HEK293 (cell line): Measurements from ENCODE around the gene SYS1.

Experiments
- KLF10 ChIP-seq: fragments of 450-650 bp; IDR thresholded peaks from 2 replicates; pipeline ENCODE4 v1.5.1; 2018; ENCODE audit warnings: missing biosample characterization, mild to moderate bottlenecking, missing genetic modification characterization
- MYNN ChIP-seq: fragments of 450-650 bp; formaldehyde crosslinking; IDR thresholded peaks from 2 replicates; pipeline ENCODE4 v1.5.1; 2016; ENCODE audit warnings: missing biosample characterization, missing genetic modification characterization, borderline replicate concordance
- MZF1 ChIP-seq: fragments of 450-650 bp; formaldehyde crosslinking; IDR thresholded peaks from 2 replicates; pipeline ENCODE4 v1.5.1; 2017; ENCODE audit warnings: missing biosample characterization, missing genetic modification characterization, borderline replicate concordance
- REPIN1 ChIP-seq: fragments of 450-650 bp; formaldehyde crosslinking; IDR thresholded peaks from 2 replicates; pipeline ENCODE4 v1.5.1; 2017; ENCODE audit warnings: missing biosample characterization, missing genetic modification characterization, low read depth
- WT1 ChIP-seq: fragments of 450-650 bp; formaldehyde crosslinking; IDR thresholded peaks from 2 replicates; pipeline ENCODE4 v1.5.1; 2016; ENCODE audit warnings: missing biosample characterization, missing genetic modification characterization
- ZBTB21 ChIP-seq: fragments of 450-650 bp; formaldehyde crosslinking; IDR thresholded peaks from 2 replicates; pipeline ENCODE4 v1.5.1; 2017; ENCODE audit warnings: missing biosample characterization, missing genetic modification characterization
- ZBTB44 ChIP-seq: fragments of 450-650 bp; IDR thresholded peaks from 2 replicates; pipeline ENCODE4 v1.5.1; 2018; ENCODE audit warnings: missing biosample characterization, mild to moderate bottlenecking, missing genetic modification characterization
- ZBTB7A ChIP-seq: fragments of 450-650 bp; formaldehyde crosslinking; IDR thresholded peaks from 2 replicates; pipeline ENCODE4 v1.5.1; 2016; ENCODE audit warnings: low read depth, missing biosample characterization, missing genetic modification characterization
- ZFP3 ChIP-seq: fragments of 450-650 bp; formaldehyde crosslinking; IDR thresholded peaks from 2 replicates; pipeline ENCODE4 v1.5.1; 2016; ENCODE audit warnings: low read depth, missing biosample characterization, missing genetic modification characterization
- ZNF175 ChIP-seq: fragments of 450-650 bp; formaldehyde crosslinking; IDR thresholded peaks from 2 replicates; pipeline ENCODE4 v1.5.1; 2016; ENCODE audit warnings: missing biosample characterization, missing genetic modification characterization
- ZNF184 ChIP-seq: fragments of 450-650 bp; IDR thresholded peaks from 2 replicates; pipeline ENCODE4 v1.5.1; 2018; ENCODE audit warnings: missing biosample characterization, mild to moderate bottlenecking, missing genetic modification characterization
- ZNF2 ChIP-seq: fragments of 450-650 bp; formaldehyde crosslinking; IDR thresholded peaks from 2 replicates; pipeline ENCODE4 v1.5.1; 2016; ENCODE audit warnings: missing biosample characterization, missing genetic modification characterization
- ZNF202 ChIP-seq: fragments of 450-650 bp; formaldehyde crosslinking; IDR thresholded peaks from 2 replicates; pipeline ENCODE4 v1.5.1; 2016; ENCODE audit warnings: missing biosample characterization, missing genetic modification characterization, borderline replicate concordance
- ZNF239 ChIP-seq: fragments of 450-650 bp; formaldehyde crosslinking; IDR thresholded peaks from 2 replicates; pipeline ENCODE4 v1.5.1; 2016; ENCODE audit warnings: missing biosample characterization, missing genetic modification characterization
- ZNF274 ChIP-seq, 2 experiments: fragments of 200-500 bp in 1 of 2; fragments of 450-650 bp in 1 of 2; sonication (Bioruptor generic) in 1 of 2; formaldehyde crosslinking in 1 of 2; IDR thresholded peaks; 2 replicates each; pipeline versions ENCODE4 v1.5.1 to v1.6.1; 2014 to 2016; ENCODE audit warnings: borderline replicate concordance in 1 of 2, inconsistent platforms in 1 of 2, low read length in 1 of 2, missing biosample characterization in 1 of 2, missing genetic modification characterization in 1 of 2
- ZNF292 ChIP-seq: fragments of 450-650 bp; formaldehyde crosslinking; IDR thresholded peaks from 2 replicates; pipeline ENCODE4 v1.5.1; 2016; ENCODE audit warnings: low read depth, missing biosample characterization, missing genetic modification characterization, borderline replicate concordance
- ZNF571 ChIP-seq: fragments of 450-650 bp; formaldehyde crosslinking; IDR thresholded peaks from 2 replicates; pipeline ENCODE4 v1.5.0; 2017; ENCODE audit warnings: missing biosample characterization, missing genetic modification characterization
- ZNF580 ChIP-seq: fragments of 450-650 bp; formaldehyde crosslinking; IDR thresholded peaks from 2 replicates; pipeline ENCODE4 v1.5.1; 2016; ENCODE audit warnings: missing biosample characterization, missing genetic modification characterization
- ZNF629 ChIP-seq: fragments of 450-650 bp; formaldehyde crosslinking; IDR thresholded peaks from 2 replicates; pipeline ENCODE4 v1.5.1; 2017; ENCODE audit warnings: missing biosample characterization, missing genetic modification characterization
- ZNF701 ChIP-seq: fragments of 450-650 bp; formaldehyde crosslinking; IDR thresholded peaks from 2 replicates; pipeline ENCODE4 v1.5.1; 2016; ENCODE audit warnings: missing biosample characterization, missing genetic modification characterization
- ZNF707 ChIP-seq: fragments of 450-650 bp; formaldehyde crosslinking; IDR thresholded peaks from 2 replicates; pipeline ENCODE4 v1.5.1; 2016; ENCODE audit warnings: missing biosample characterization, missing genetic modification characterization
- ZNF792 ChIP-seq: fragments of 450-650 bp; formaldehyde crosslinking; IDR thresholded peaks from 2 replicates; pipeline ENCODE4 v1.5.1; 2016; ENCODE audit warnings: missing biosample characterization, missing genetic modification characterization
- ZNF830 ChIP-seq: fragments of 450-650 bp; IDR thresholded peaks from 2 replicates; pipeline ENCODE4 v1.5.0; 2018; ENCODE audit warnings: missing biosample characterization, missing genetic modification characterization, low read depth, mild to moderate bottlenecking, moderate library complexity
- ZSCAN4 ChIP-seq: fragments of 450-650 bp; formaldehyde crosslinking; IDR thresholded peaks from 2 replicates; pipeline ENCODE4 v1.5.1; 2017; ENCODE audit warnings: missing biosample characterization, missing genetic modification characterization
- TF ChIP-seq, protein P1 (sequence below): fragments of 450-650 bp; formaldehyde crosslinking; IDR thresholded peaks from 2 replicates; pipeline ENCODE4 v1.5.1; 2016; ENCODE audit warnings: missing biosample characterization, missing genetic modification characterization, borderline replicate concordance
- TF ChIP-seq, protein P2 (sequence below): fragments of 450-650 bp; formaldehyde crosslinking; conservative IDR thresholded peaks from 2 replicates; pipeline ENCODE4 v1.5.1; 2016; ENCODE audit warnings: low read depth, missing biosample characterization, missing genetic modification characterization
- TF ChIP-seq, protein P3 (sequence below): fragments of 450-650 bp; formaldehyde crosslinking; IDR thresholded peaks from 2 replicates; pipeline ENCODE4 v1.5.1; 2016; ENCODE audit warnings: missing biosample characterization, missing genetic modification characterization

Gene SYS1

GRCh38 chr20:45341939-45342854 is 20.8 kb upstream of the SYS1 start (continued):
- TF ChIP-seq ZNF707, result no peak
- TF ChIP-seq, protein P1, sequence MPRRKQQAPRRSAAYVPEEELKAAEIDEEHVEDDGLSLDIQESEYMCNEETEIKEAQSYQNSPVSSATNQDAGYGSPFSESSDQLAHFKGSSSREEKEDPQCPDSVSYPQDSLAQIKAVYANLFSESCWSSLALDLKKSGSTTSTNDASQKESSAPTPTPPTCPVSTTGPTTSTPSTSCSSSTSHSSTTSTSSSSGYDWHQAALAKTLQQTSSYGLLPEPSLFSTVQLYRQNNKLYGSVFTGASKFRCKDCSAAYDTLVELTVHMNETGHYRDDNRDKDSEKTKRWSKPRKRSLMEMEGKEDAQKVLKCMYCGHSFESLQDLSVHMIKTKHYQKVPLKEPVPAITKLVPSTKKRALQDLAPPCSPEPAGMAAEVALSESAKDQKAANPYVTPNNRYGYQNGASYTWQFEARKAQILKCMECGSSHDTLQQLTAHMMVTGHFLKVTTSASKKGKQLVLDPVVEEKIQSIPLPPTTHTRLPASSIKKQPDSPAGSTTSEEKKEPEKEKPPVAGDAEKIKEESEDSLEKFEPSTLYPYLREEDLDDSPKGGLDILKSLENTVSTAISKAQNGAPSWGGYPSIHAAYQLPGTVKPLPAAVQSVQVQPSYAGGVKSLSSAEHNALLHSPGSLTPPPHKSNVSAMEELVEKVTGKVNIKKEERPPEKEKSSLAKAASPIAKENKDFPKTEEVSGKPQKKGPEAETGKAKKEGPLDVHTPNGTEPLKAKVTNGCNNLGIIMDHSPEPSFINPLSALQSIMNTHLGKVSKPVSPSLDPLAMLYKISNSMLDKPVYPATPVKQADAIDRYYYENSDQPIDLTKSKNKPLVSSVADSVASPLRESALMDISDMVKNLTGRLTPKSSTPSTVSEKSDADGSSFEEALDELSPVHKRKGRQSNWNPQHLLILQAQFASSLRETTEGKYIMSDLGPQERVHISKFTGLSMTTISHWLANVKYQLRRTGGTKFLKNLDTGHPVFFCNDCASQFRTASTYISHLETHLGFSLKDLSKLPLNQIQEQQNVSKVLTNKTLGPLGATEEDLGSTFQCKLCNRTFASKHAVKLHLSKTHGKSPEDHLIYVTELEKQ, result no peak
- TF ChIP-seq ZNF274 (IDR thresholded peaks at IDR 0.05; ENCODE audit: low read length), result no peak
- TF ChIP-seq ZNF274 (tag by site-specific recombination; IDR thresholded peaks at IDR 0.05; ENCODE audit: borderline replicate concordance), result no peak
- no peak for TF ChIP-seq ZNF571 (tag by site-specific recombination)
- no peak for TF ChIP-seq MYNN
- no peak for TF ChIP-seq ZNF580
- TF ChIP-seq ZFP3 (tag by site-specific recombination), result no peak
- no peak for TF ChIP-seq KLF10 (tag by site-specific recombination)
- TF ChIP-seq ZNF629 (tag by site-specific recombination), result peak; percentile 45; the same call in 1 of the 2 replicates
- no peak for TF ChIP-seq ZSCAN4 (tag by site-specific recombination)
- no peak for TF ChIP-seq ZNF292 (tag by site-specific recombination)
- no peak for TF ChIP-seq ZNF830 (tag by site-specific recombination)
- TF ChIP-seq ZNF701 (tag by site-specific recombination), result no peak
- TF ChIP-seq ZNF202, result no peak
- TF ChIP-seq, protein P2, sequence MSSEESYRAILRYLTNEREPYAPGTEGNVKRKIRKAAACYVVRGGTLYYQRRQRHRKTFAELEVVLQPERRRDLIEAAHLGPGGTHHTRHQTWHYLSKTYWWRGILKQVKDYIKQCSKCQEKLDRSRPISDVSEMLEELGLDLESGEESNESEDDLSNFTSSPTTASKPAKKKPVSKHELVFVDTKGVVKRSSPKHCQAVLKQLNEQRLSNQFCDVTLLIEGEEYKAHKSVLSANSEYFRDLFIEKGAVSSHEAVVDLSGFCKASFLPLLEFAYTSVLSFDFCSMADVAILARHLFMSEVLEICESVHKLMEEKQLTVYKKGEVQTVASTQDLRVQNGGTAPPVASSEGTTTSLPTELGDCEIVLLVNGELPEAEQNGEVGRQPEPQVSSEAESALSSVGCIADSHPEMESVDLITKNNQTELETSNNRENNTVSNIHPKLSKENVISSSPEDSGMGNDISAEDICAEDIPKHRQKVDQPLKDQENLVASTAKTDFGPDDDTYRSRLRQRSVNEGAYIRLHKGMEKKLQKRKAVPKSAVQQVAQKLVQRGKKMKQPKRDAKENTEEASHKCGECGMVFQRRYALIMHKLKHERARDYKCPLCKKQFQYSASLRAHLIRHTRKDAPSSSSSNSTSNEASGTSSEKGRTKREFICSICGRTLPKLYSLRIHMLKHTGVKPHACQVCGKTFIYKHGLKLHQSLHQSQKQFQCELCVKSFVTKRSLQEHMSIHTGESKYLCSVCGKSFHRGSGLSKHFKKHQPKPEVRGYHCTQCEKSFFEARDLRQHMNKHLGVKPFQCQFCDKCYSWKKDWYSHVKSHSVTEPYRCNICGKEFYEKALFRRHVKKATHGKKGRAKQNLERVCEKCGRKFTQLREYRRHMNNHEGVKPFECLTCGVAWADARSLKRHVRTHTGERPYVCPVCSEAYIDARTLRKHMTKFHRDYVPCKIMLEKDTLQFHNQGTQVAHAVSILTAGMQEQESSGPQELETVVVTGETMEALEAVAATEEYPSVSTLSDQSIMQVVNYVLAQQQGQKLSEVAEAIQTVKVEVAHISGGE (tag by site-specific recombination), result no peak
- no peak for TF ChIP-seq REPIN1
- TF ChIP-seq, protein P3, sequence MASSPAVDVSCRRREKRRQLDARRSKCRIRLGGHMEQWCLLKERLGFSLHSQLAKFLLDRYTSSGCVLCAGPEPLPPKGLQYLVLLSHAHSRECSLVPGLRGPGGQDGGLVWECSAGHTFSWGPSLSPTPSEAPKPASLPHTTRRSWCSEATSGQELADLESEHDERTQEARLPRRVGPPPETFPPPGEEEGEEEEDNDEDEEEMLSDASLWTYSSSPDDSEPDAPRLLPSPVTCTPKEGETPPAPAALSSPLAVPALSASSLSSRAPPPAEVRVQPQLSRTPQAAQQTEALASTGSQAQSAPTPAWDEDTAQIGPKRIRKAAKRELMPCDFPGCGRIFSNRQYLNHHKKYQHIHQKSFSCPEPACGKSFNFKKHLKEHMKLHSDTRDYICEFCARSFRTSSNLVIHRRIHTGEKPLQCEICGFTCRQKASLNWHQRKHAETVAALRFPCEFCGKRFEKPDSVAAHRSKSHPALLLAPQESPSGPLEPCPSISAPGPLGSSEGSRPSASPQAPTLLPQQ, result peak; percentile 38; the same call in 1 of the 2 replicates
- TF ChIP-seq MZF1 (tag by site-specific recombination), result no peak
- TF ChIP-seq ZBTB7A (tag by site-specific recombination), result no peak
- no peak for TF ChIP-seq ZNF239 (tag by site-specific recombination)
- TF ChIP-seq ZNF792 (tag by site-specific recombination), result no peak
- TF ChIP-seq ZBTB21 (tag by site-specific recombination), result no peak
- TF ChIP-seq ZNF184, result no peak
- TF ChIP-seq ZBTB44 (tag by site-specific recombination), result no peak
- no peak for TF ChIP-seq ZNF175 (tag by site-specific recombination)
- TF ChIP-seq ZNF2 (tag by site-specific recombination), result no peak
- TF ChIP-seq WT1 (tag by site-specific recombination), result peak; percentile 89
